ENCODE measurements around the gene SUPT4H1.
"Not testable (repeated sequence)": the region's sequence is repeated elsewhere in the genome, so short reads cannot be mapped to it uniquely, and the experiment has no call there.

The SUPT4H1 gene

GRCh38 chr17:58351831-58352595 is at the start of gene SUPT4H1:
Gene SUPT4H1 (minus strand): TSS chr17:58352201. CDS start chr17:58352135, 66 bp downstream.
- peak; percentile 96 for DNase-seq

- peak; percentile 49 for DNase-seq
Measured at GRCh38 chr17:58401287-58401686, 49.3 kb upstream of the SUPT4H1 start.

- DNase-seq = no peak
Measured at GRCh38 chr17:58400826-58401225, 48.8 kb upstream of the SUPT4H1 start.

GRCh38 chr17:58399974-58400373 is 48.0 kb upstream of the SUPT4H1 start:
- no peak for DNase-seq

GRCh38 chr17:58398574-58399266 is 46.7 kb upstream of the SUPT4H1 start:
- no peak for DNase-seq

- DNase-seq = not testable (repeated sequence)
Measured at GRCh38 chr17:58397421-58397820, 45.4 kb upstream of the SUPT4H1 start.

GRCh38 chr17:58396173-58396572 is 44.2 kb upstream of the SUPT4H1 start:
- no peak for DNase-seq

- DNase-seq = no peak
Measured at GRCh38 chr17:58394534-58395223, 42.7 kb upstream of the SUPT4H1 start.

- peak; percentile 89 for DNase-seq
Measured at GRCh38 chr17:58391302-58391984, 39.4 kb upstream of the SUPT4H1 start.

- DNase-seq = no peak
Measured at GRCh38 chr17:58390884-58391283, 38.9 kb upstream of the SUPT4H1 start.

GRCh38 chr17:58388302-58389190 is 36.5 kb upstream of the SUPT4H1 start:
- no peak for DNase-seq

GRCh38 chr17:58387834-58388233 is 35.8 kb upstream of the SUPT4H1 start:
- no peak for DNase-seq

- DNase-seq = no peak
Measured at GRCh38 chr17:58386708-58387107, 34.7 kb upstream of the SUPT4H1 start.

- DNase-seq = no peak
Measured at GRCh38 chr17:58385359-58385899, 33.4 kb upstream of the SUPT4H1 start.

GRCh38 chr17:58384897-58385296 is 32.9 kb upstream of the SUPT4H1 start:
- no peak for DNase-seq

GRCh38 chr17:58383892-58384462 is 32.0 kb upstream of the SUPT4H1 start:
- no peak for DNase-seq

GRCh38 chr17:58382872-58383242 is 30.9 kb upstream of the SUPT4H1 start:
- no peak for DNase-seq

GRCh38 chr17:58382108-58382871 is 30.3 kb upstream of the SUPT4H1 start:
- no peak for DNase-seq

- DNase-seq = no peak
Measured at GRCh38 chr17:58381124-58382035, 29.4 kb upstream of the SUPT4H1 start.

Measured in NCI-H510A (cell line).